Activated naive CD8-positive, alpha-beta T cell treated with anti-CD3 and anti-CD28 coated beads, Interleukin-2, amount 10 ng/mL, durations not matched to agents 7 days and 5 days (primary cell): ENCODE results near the gene MARS1. TPM values are rescaled to one million over a fixed set of nuclear protein-coding genes. Genes with fewer than 3 reads are reported as not detected.

Experiments
- ATAC-seq: fragments of 150-1000 bp; cut with Tn5 transposase; one replicate; pipeline ENCODE4 v1.10.0; 2021; ENCODE audit warnings: low read depth, moderate library complexity
- POLR2A ChIA-PET: fragments of 350-600 bp; sonication (Branson Sonifier 250); formaldehyde crosslinking; loops from one replicate; lab custom pipeline; 2021; ENCODE audit warnings: antibody characterized with exemption; lab: Charles Lee
- DNase-seq: peaks from one replicate; pipeline ENCODE4 v3.0.0; 2021
- H3K27ac Mint-ChIP-seq: one replicate; pipeline ENCODE4 v1.8.0; 2022; ENCODE audit warnings: mild to moderate bottlenecking, mixed read lengths
- H3K27me3 Mint-ChIP-seq: one replicate; pipeline ENCODE4 v1.8.0; 2022; ENCODE audit warnings: mild to moderate bottlenecking, moderate library complexity, mixed read lengths
- H3K36me3 Mint-ChIP-seq: one replicate; pipeline ENCODE4 v1.8.0; 2021; ENCODE audit warnings: mild to moderate bottlenecking, mixed read lengths
- H3K4me1 Mint-ChIP-seq: one replicate; pipeline ENCODE4 v1.8.0; 2021; ENCODE audit warnings: mixed read lengths
- H3K4me3 Mint-ChIP-seq: one replicate; pipeline ENCODE4 v1.8.0; 2022; ENCODE audit warnings: mild to moderate bottlenecking, moderate library complexity, mixed read lengths
- H3K9me3 Mint-ChIP-seq: one replicate; pipeline ENCODE4 v1.8.0; 2021; ENCODE audit warnings: mixed read lengths
- total RNA-seq, 2 experiments: library from RNA; stranded (reverse); gene quantifications; one replicate each; pipeline ENCODE4 v1.2.3, GENCODE V29; 2021

Gene MARS1
- total RNA-seq, 2 experiments from 2014 or later = 293 to 306 TPM

- DNase-seq = no peak
- H3K36me3 Mint-ChIP-seq = peaks cover 35% of the 10 kb centered on the region
- peaks cover 57% of the 10 kb centered on the region for H3K4me1 Mint-ChIP-seq
- POLR2A ChIA-PET = interaction anchor here (0.6 to 8.0 kb wide), 12 partner anchors 8 to 789 kb away, joined by 3 to 119 read pairs (median 6); partner anchors contain the start of genes DCTN2, DDIT3, GLI1 and MARS1
- H3K27me3 Mint-ChIP-seq = no peaks in the 10 kb centered on the region
- H3K4me3 Mint-ChIP-seq = peak overlapping the region; percentile 96
- ATAC-seq = peak; percentile 1
- H3K27ac Mint-ChIP-seq = peak overlapping the region; percentile 99
- no peaks in the 10 kb centered on the region for H3K9me3 Mint-ChIP-seq
These were observed 10.7 kb upstream of the MARS1 start for GRCh38 chr12:57476993-57477709.

- Mint-ChIP-seq H3K9me3 (no peaks in the 10 kb centered on the region), H3K36me3 (peaks cover 28% of the 10 kb centered on the region), H3K4me3 (peak overlapping the region; percentile 96), H3K27ac (peak overlapping the region; percentile 99), H3K27me3 (no peaks in the 10 kb centered on the region), H3K4me1 (peaks cover 51% of the 10 kb centered on the region)
- ATAC-seq = peak; percentile 62
- POLR2A ChIA-PET = interaction anchor here (0.5 to 8.0 kb wide), 15 partner anchors 9 to 790 kb away, joined by 3 to 119 read pairs (median 5); partner anchors contain the start of genes DCTN2, DDIT3, GLI1 and MARS1
- peak; percentile 65 for DNase-seq
These were observed 9.9 kb upstream of the MARS1 start for GRCh38 chr12:57477710-57478681.

- DNase-seq (no peak), ATAC-seq (no peak)
- H3K9me3 Mint-ChIP-seq = no peaks in the 10 kb centered on the region
- peak overlapping the region; percentile 96 for H3K4me3 Mint-ChIP-seq
- POLR2A ChIA-PET = interaction anchor here (0.6 to 8.0 kb wide), 4 partner anchors 8 to 40 kb away, joined by 3 to 119 read pairs (median 55); partner anchors contain the start of genes DDIT3 and GLI1
- H3K36me3 Mint-ChIP-seq = peaks cover 24% of the 10 kb centered on the region
- peaks cover 50% of the 10 kb centered on the region for H3K4me1 Mint-ChIP-seq
- H3K27ac Mint-ChIP-seq = peak overlapping the region; percentile 99
- no peaks in the 10 kb centered on the region for H3K27me3 Mint-ChIP-seq
These were observed 8.9 kb upstream of the MARS1 start for GRCh38 chr12:57479043-57479375.

GRCh38 chr12:57479376-57480115 lies 8.3 kb upstream of the MARS1 start, which contains the start of gene ARHGAP9:
Gene ARHGAP9, minus strand, starts transcription at chr12:57479866. Its CDS starts 460 bp downstream, at chr12:57479406.
- ATAC-seq = peak; percentile 50
- Mint-ChIP-seq H3K4me1 (peaks cover 45% of the 10 kb centered on the region), H3K27ac (peak within 1 kb of the TSS; percentile 99)

GRCh38 chr12:57481671-57482070 lies 6.2 kb upstream of the MARS1 start:
- Mint-ChIP-seq H3K4me1 (peaks cover 38% of the 10 kb centered on the region), H3K27me3 (no peaks in the 10 kb centered on the region), H3K27ac (peak overlapping the region; percentile 88), H3K9me3 (no peaks in the 10 kb centered on the region), H3K4me3 (no peak overlapping the region), H3K36me3 (peaks cover 8% of the 10 kb centered on the region)
- DNase-seq (no peak), ATAC-seq (no peak)
- POLR2A ChIA-PET = interaction anchor here (1.1 to 6.5 kb wide), 2 partner anchors 33 to 37 kb away, joined by 3 to 94 read pairs; partner anchors contain the start of gene DDIT3

More at GRCh38 chr12:57479376-57480115, 8.3 kb upstream of the MARS1 start, which contains the start of gene ARHGAP9:
- H3K9me3 Mint-ChIP-seq = no peaks in the 10 kb centered on the region
- POLR2A ChIA-PET = interaction anchor here (0.6 to 8.0 kb wide), 11 partner anchors 8 to 273 kb away, joined by 3 to 119 read pairs (median 5); partner anchors contain the start of genes CDK4, DDIT3, GLI1 and SHMT2
- no peaks in the 10 kb centered on the region for H3K27me3 Mint-ChIP-seq
- H3K4me3 Mint-ChIP-seq = peak within 1 kb of the TSS; percentile 96
- peak; percentile 56 for DNase-seq
- H3K36me3 Mint-ChIP-seq = peaks cover 19% of the 10 kb centered on the region

GRCh38 chr12:57483466-57483865 lies 4.4 kb upstream of the MARS1 start:
- H3K9me3 Mint-ChIP-seq = no peaks in the 10 kb centered on the region
- ATAC-seq (no peak), DNase-seq (no peak)
- no peak overlapping the region for H3K4me3 Mint-ChIP-seq
- H3K27ac Mint-ChIP-seq = peak overlapping the region; percentile 26
- H3K4me1 Mint-ChIP-seq = peaks cover 36% of the 10 kb centered on the region
- H3K27me3 Mint-ChIP-seq = no peaks in the 10 kb centered on the region
- POLR2A ChIA-PET = interaction anchor here (0.6 kb wide), 1 partner anchor 732 kb away, joined by 3 read pairs; the partner anchor contains the start of gene PRIM1
- peaks cover 3% of the 10 kb centered on the region for H3K36me3 Mint-ChIP-seq

DNA sequence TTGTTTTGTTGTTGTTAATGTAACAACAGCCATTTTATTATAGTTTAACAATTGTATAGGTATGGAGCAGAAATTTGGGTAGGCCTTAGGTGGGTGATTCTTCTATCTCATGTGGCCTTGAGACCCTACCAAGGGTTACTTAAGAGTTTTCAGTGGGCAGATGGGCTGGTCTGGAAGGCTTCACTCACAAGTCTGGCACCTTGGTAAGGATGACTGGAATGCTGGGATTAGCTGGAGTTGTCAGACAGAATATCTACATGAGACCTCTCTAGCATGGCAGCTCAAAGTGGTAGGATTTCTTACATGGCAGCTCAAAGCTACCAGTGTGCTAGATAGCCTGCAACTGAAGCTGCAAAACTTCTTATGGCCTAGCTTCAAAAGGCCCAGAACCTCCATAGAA lies 2.2 kb upstream of the MARS1 start:
- Mint-ChIP-seq H3K4me3 (no peak overlapping the region), H3K4me1 (peaks cover 36% of the 10 kb centered on the region), H3K27me3 (no peaks in the 10 kb centered on the region), H3K9me3 (no peaks in the 10 kb centered on the region), H3K27ac (no peak overlapping the region), H3K36me3 (peaks cover 16% of the 10 kb centered on the region)
- ATAC-seq (no peak), DNase-seq (no peak)
- POLR2A ChIA-PET = no interaction called here

DNA sequence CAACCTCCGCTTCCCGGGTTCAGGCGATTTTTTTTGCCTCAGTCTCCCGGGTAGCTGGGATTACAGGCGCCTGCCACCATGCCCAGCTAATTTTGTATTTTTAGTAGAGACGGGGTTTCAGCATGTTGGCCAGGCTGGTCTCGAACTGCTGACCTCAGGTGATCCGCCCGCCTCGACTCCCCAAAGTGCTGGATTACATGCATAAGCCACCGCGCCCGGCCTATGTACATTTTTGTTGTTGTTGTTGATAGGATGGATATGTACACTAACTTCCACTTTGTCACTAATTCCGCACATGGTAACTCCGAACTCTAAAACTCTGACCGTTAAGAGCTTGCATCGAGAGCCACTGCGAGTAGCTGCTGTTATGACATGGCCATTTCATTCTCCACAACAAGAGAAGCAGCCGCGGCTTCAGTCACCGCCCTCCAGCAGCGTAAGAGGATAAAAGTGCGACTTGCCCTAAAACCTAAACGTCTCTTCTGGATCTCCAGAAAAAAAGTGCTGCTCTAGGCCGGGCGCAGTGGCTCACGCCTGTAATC lies 742 bp upstream of the MARS1 start:
- no peaks in the 10 kb centered on the region for H3K27me3 Mint-ChIP-seq
- H3K4me1 Mint-ChIP-seq = peaks cover 28% of the 10 kb centered on the region
- H3K4me3 Mint-ChIP-seq = peak overlapping the region; percentile 94
- peaks cover 22% of the 10 kb centered on the region for H3K36me3 Mint-ChIP-seq
- DNase-seq (no peak), ATAC-seq (no peak)
- H3K27ac Mint-ChIP-seq = peak overlapping the region; percentile 95
- no peaks in the 10 kb centered on the region for H3K9me3 Mint-ChIP-seq
- POLR2A ChIA-PET = interaction anchor here (0.7 to 2.6 kb wide), 4 partner anchors 8 to 33 kb away, joined by 3 to 12 read pairs (median 3); partner anchors contain the start of gene DDIT3

DNA sequence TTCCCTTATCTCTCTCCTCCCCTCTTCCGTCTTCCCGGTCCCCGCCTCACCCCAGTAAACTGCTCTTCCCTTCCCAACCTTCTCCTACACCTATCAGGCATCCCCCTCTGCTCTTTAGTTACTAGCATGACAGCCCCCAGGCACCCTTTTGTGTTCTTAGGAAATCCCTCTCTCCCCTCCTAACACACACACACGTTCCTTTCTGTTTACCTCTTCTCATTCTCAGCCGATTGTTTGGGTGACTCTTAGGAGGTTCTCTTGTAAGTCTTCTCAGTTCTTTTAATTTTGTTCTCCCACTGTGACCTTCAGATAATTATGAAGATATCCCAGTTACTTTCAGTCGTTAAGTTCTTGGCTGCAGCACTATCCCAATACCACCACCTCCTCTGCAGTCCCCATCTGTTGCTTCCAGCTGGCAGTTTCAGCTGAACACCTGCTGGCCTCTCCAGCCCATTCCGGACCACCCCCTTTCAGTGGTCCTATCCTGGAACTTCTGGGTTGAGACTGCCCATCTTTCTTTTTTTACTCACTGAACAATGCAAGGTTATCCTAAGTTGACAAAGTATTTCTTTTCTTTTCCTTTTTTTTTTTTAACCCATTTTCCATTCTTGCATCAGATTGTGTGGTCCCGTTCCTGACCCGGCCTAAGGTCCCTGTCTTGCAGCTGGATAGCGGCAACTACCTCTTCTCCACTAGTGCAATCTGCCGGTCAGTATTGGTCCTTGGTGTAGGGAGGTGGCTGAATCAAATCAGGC lies 711 bp downstream of the MARS1 start:
- no peak for ATAC-seq
- peaks cover 29% of the 10 kb centered on the region for H3K36me3 Mint-ChIP-seq
- DNase-seq = no peak
- peak overlapping the region; percentile 94 for H3K4me3 Mint-ChIP-seq
- H3K27me3 Mint-ChIP-seq = no peaks in the 10 kb centered on the region
- H3K27ac Mint-ChIP-seq = peak overlapping the region; percentile 95
- peaks cover 29% of the 10 kb centered on the region for H3K4me1 Mint-ChIP-seq
- POLR2A ChIA-PET = interaction anchor here (0.7 to 4.3 kb wide), 7 partner anchors 8 to 58 kb away, joined by 3 to 24 read pairs (median 4); partner anchors contain the start of genes DCTN2 and DDIT3
- no peaks in the 10 kb centered on the region for H3K9me3 Mint-ChIP-seq

DNA sequence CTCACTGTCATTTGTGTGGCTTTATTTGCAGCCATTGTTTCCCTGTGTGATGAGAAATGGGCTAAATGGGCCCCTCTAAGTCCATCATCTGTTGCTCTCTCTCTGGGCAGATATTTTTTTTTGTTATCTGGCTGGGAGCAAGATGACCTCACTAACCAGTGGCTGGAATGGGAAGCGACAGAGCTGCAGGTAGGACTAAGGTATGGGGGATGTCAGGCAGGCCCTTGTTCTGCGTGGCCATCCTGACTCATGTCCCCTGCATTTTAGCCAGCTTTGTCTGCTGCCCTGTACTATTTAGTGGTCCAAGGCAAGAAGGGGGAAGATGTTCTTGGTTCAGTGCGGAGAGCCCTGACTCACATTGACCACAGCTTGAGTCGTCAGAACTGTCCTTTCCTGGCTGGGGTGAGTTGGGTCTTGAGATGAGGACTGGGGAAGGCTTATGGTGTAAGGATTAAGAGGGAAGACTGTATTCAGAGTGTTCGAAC lies 1.3 kb downstream of the MARS1 start:
- POLR2A ChIA-PET = interaction anchor here (0.7 to 4.3 kb wide), 5 partner anchors 9 to 57 kb away, joined by 3 to 24 read pairs (median 6); partner anchors contain the start of genes DCTN2 and DDIT3
- no peak for DNase-seq
- Mint-ChIP-seq H3K4me3 (peak overlapping the region; percentile 94), H3K27ac (peak overlapping the region; percentile 95), H3K36me3 (peaks cover 32% of the 10 kb centered on the region), H3K9me3 (no peaks in the 10 kb centered on the region), H3K27me3 (no peaks in the 10 kb centered on the region), H3K4me1 (peaks cover 29% of the 10 kb centered on the region)
- no peak for ATAC-seq

- peaks cover 29% of the 10 kb centered on the region for H3K4me1 Mint-ChIP-seq
- H3K9me3 Mint-ChIP-seq = no peaks in the 10 kb centered on the region
- peak overlapping the region; percentile 25 for H3K27ac Mint-ChIP-seq
- H3K27me3 Mint-ChIP-seq = no peaks in the 10 kb centered on the region
- ATAC-seq = no peak
- H3K36me3 Mint-ChIP-seq = peaks cover 34% of the 10 kb centered on the region
- H3K4me3 Mint-ChIP-seq = no peak overlapping the region
- no peak for DNase-seq
- POLR2A ChIA-PET = interaction anchor here (1.0 to 4.3 kb wide), 3 partner anchors 10 to 56 kb away, joined by 4 to 24 read pairs (median 6); partner anchors contain the start of genes DCTN2 and DDIT3
These were observed 2.3 kb downstream of the MARS1 start for GRCh38 chr12:57490126-57490525.
